NCI-H2196 treated with DMSO at 0.1 percent for 48 hours (cell line): ENCODE results near the gene GMPPB.

Experiments
- DNase-seq: peaks from one replicate; lab custom pipeline; 2025; ENCODE audit not compliant: unreplicated experiment; lab: John Stamatoyannopoulos, UW

The GMPPB gene

GRCh38 chr3:49729966-49730609, 6.3 kb upstream of the GMPPB start:
- no peak for DNase-seq

DNA sequence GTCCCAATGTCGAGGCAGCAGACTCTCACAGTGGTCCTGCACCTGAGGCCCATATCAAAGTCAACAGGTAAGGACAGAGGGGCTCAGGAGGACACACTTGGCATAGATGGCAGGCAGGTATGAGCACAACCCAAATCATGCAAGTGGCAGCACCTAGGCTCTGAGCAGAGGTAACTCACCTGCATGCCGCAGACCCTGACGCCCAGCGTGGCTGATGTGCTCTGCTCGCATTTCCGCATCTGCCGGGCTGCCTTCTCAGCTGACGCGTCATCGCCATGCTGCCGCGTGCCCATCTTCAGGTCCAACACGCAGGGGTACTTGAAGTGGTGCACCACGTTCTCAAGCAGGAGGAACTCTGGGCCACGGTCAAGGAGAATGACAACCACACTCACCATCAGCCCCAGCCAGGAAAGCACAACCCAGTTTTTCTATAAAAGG, 4.2 kb upstream of the GMPPB start:
- no peak for DNase-seq

DNA sequence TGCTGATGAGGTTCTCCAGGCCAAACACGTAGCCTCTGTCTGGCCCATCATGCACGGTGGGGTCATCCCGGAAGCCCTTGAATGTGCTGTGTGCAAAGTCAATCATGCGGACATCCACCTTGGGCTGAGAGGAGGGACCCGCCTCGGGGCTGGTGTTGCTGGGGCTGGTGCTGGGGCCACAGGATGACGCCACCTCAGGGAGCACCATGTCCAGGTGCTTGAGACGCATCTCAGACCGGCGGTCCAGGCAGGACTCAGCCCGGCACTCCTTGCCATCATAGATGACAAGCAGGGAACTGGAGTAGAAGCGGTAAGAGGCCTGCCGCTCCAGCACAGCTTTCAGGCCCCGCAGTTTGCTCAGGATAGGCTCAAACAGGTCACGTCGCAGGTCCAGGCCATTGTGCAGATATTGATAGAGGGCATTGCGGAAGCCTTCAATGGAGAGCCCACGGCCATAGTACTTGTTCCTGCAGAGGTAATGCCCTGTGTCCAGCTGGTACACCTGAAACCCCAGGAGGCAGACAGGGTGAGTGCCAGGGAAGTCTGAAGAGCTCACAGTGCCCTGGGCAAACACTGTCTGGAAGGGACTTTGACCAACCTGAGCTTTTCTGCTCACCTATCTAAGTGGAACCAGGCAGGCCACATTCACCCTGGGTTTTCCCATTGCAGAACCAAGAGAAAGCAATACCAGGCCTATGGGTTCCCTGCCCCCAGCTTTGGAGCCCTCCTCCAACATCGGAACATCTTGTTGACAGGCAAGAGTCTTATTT, 3.6 kb upstream of the GMPPB start:
- DNase-seq: no peak

GRCh38 chr3:49725906-49726681, 2.3 kb upstream of the GMPPB start:
- DNase-seq: no peak

GRCh38 chr3:49724586-49724985, 835 bp upstream of the GMPPB start:
- DNase-seq: no peak

GRCh38 chr3:49723296-49723627, 489 bp downstream of the GMPPB start:
- DNase-seq: no peak

DNA sequence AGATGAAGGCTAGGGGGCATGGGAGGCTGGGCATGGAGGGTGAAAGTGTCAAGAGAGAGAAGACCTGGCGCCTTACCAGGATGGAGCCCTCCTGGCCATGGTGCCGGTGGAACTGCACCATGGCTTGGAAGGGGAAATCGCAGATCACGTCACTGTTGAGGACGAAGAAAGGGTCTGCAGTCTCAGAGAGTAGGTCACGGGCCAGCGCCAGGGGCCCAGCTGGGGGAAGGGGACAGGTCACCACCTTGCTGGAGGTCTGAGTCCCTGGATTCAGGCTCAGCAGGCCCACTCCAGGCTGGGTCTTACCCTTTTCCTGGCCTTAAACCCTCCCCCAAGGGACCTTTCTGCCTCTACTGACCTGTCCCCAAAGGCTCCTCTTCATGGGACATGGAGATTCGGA, 855 bp downstream of the GMPPB start:
- DNase-seq: no peak

GRCh38 chr3:49721896-49722781, 1.6 kb downstream of the GMPPB start:
- DNase-seq: no peak

DNA sequence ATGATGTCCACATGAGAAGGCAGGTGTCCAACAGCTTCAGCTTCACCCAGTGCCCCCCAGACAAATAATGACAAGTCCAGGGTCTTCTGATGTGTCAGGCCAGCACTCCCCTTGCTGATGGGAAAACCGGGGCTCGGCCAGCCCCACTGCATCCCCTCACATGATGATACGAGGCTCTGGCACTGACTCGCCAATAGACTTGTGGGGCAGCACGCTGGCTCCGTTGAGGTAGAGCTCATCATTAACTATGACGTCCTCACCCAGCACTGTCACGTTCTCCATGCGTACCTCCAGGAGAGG, 2.2 kb downstream of the GMPPB start:
- DNase-seq: no peak

DNA sequence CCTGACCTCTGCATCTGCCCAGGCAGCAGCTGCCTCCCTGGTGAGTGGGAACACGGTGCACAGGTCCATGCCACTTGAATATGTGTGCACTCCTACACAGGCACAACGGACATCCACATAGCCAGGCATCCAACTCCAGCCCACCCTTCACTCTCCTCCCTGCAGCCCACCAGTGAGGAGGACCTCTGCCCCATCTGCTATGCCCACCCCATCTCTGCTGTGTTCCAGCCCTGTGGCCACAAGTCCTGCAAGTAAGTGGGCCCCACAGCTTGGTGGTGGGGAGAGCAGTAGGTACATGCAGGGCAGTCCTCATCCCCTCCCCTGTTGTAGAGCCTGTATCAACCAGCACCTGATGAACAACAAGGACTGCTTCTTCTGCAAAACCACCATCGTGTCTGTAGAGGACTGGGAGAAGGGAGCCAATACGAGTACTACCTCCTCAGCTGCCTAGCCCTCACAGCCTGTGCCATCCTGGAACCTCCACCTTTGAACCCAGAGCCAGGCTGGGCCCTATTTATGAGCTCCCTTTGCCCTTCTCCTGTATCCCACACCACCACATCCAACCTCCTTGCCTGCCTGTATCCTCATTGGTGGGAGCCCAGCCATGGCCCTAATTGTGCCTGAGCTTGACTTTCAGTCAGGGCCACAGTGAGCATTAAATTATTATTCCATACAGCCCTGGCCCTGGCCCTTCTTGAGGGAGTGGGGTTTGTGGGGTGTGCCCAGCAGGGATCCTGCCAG, 2.7 kb downstream of the GMPPB start:
- DNase-seq: no peak

- peak; percentile 65 for DNase-seq
These were observed 4.4 kb downstream of the GMPPB start, which contains the start of gene AMIGO3 for GRCh38 chr3:49719214-49719884. Gene AMIGO3, minus strand, starts transcription at chr3:49719684. Its CDS starts 219 bp downstream, at chr3:49719465.

- no peak for DNase-seq
These were observed 4.9 kb downstream of the GMPPB start for GRCh38 chr3:49718858-49719213.

- no peak for DNase-seq
These were observed 5.5 kb downstream of the GMPPB start for GRCh38 chr3:49717959-49718857.

DNA sequence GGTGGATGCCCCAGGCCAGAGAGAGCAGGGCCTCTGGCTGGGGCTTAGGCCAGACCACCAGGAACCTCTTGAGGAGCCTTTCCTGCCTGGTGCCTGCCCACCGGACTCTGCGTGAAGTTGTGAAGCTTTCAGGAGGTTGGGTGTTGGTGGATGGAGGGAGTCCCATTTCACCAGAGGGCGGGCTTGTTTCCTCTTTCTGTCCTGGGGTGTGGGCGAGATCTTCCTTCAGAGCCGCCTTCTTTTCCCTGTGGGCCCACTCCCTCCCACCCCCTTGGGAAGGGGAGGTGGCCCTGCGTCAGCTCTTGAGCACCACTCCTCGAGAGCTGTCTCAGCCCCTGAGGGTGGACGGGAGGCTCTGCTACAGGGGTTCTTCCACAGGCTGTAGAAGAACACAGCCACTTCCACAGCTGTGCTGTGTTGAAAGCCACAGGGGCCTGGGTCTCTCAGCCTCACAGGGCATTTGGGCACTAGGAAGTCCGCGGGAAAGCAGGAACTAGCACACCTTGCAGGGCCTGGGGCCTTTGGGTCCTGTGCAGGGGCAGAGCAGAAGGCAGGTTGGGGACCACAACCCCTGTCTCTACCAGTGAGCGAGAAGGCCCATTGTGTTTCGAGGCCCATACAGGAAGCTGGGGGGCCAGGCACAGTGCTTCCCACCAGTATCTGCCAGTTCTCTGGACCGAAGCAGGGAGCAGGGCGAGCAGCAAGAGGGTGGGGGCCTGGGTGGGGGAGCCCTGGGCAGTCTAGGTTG, 6.4 kb downstream of the GMPPB start:
- DNase-seq: no peak

DNA sequence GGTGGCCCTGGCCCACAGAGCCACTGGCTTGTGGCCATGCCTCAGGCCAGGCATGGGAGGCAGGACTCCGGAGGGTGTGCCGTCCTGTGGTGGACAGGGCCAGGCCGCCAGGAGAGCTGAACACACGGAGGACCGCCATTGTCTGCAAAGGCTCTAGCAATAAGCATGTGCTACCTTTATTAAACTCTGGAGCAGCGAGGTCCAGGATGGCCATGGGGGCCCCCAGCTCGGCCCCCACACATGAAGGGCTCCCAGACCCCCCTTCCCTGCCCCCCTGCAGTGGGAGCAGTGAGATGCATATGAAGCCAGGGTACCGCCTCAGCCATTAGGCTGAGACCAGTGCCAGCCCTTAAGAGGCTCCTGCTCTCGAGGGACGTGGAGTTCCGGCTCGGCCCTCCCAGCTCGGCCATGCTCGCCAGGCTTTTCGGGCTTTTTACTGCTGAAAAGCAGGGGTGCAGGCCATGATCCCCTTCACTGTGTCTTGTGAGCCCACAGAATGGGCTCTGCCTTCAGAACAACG, 7.0 kb downstream of the GMPPB start:
- no peak for DNase-seq

DNA sequence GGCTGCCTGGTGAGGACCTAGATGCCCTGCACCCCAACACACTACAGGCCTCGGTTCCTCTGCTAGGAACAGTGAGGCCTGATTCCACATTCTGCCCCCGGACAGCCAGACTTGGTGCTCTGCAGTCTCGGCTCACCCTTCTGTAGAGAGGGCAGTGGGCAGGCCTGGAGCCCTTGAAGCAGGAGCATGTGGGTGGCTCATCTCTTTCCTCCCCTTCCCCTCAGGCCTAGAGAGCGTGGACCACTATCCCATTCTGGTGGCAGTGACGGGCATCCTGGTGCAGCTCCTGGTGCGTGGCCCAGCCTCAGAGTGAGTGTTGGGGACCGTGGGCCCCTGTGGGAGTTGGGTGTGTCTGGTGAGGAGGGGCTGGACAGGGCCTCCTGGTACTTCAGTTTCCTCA, 7.6 kb downstream of the GMPPB start:
- DNase-seq: no peak

GRCh38 chr3:49715611-49716121, 8.1 kb downstream of the GMPPB start:
- no peak for DNase-seq
